ENCODE measurements around the gene SKIL.

DNA sequence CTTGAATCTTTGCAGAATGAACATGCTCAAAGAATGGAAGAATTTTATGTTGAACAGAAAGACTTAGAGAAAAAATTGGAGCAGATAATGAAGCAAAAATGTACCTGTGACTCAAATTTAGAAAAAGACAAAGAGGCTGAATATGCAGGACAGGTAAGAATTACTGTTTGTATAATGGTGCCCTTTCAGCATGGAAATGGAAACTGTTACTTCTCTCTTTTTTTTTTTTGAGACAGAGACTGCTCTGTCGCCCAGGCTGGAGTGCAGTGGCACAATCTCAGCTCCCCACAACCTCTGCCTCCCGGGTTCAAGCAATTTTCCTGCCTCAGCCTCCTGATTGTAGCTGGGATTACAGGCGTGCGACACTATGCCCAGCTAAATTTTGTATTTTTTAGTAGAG is 33.6 kb downstream of the SKIL start:
- TF ChIP-seq, protein P1, sequence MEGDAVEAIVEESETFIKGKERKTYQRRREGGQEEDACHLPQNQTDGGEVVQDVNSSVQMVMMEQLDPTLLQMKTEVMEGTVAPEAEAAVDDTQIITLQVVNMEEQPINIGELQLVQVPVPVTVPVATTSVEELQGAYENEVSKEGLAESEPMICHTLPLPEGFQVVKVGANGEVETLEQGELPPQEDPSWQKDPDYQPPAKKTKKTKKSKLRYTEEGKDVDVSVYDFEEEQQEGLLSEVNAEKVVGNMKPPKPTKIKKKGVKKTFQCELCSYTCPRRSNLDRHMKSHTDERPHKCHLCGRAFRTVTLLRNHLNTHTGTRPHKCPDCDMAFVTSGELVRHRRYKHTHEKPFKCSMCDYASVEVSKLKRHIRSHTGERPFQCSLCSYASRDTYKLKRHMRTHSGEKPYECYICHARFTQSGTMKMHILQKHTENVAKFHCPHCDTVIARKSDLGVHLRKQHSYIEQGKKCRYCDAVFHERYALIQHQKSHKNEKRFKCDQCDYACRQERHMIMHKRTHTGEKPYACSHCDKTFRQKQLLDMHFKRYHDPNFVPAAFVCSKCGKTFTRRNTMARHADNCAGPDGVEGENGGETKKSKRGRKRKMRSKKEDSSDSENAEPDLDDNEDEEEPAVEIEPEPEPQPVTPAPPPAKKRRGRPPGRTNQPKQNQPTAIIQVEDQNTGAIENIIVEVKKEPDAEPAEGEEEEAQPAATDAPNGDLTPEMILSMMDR (IDR thresholded peaks at IDR 0.05), result no peak
- TF ChIP-seq POLR2A (IDR thresholded peaks at IDR 0.05), result no peak
